K562 (cell line): ENCODE results near the gene PDPK1. TPM values are rescaled to one million over a fixed set of nuclear protein-coding genes. Genes with fewer than 3 reads are reported as not detected.

Experiments
- AFF1 ChIP-seq, 2 experiments: fragments of 450-650 bp; IDR thresholded peaks; 2 replicates each; pipeline ENCODE4 v1.6.1; 2018; ENCODE audit warnings: mild to moderate bottlenecking in 2 of 2, low read depth in 1 of 2; ENCODE audit not compliant: partially characterized antibody in 2 of 2
- ARID4B ChIP-seq: sonication (generic); formaldehyde crosslinking; IDR thresholded peaks from 2 replicates; pipeline ENCODE4 v1.8.0; 2022; ENCODE audit warnings: mild to moderate bottlenecking, missing genetic modification reagents
- E2F1 ChIP-seq: sonication (generic); formaldehyde crosslinking; IDR thresholded peaks from 2 replicates; pipeline ENCODE4 v1.8.1; 2023; ENCODE audit warnings: mild to moderate bottlenecking, missing genetic modification reagents, moderate library complexity
- ELF4 ChIP-seq: fragments of 450-650 bp; formaldehyde crosslinking; IDR thresholded peaks from 2 replicates; pipeline ENCODE4 v1.4.0; 2022; ENCODE audit warnings: missing genetic modification characterization
- ETV6 ChIP-seq, 3 experiments: fragments of 150-350 bp in 1 of 3; sonication (generic) in 1 of 3; formaldehyde crosslinking in 1 of 3; IDR thresholded peaks; 2 replicates each; pipeline versions ENCODE4 v1.6.1 to v1.8.0; 2014 to 2022; ENCODE audit warnings: borderline replicate concordance in 2 of 3, low read depth in 2 of 3, antibody characterized with exemption in 1 of 3, low read length in 1 of 3, mild to moderate bottlenecking in 1 of 3, missing genetic modification reagents in 1 of 3
- FOXJ3 ChIP-seq: sonication (generic); formaldehyde crosslinking; IDR thresholded peaks from 2 replicates; pipeline ENCODE4 v1.4.0; 2020; ENCODE audit warnings: mild to moderate bottlenecking, missing genetic modification reagents
- GABPB1 ChIP-seq: sonication (generic); formaldehyde crosslinking; IDR thresholded peaks from 2 replicates; pipeline ENCODE4 v1.8.0; 2022; ENCODE audit warnings: mild to moderate bottlenecking, missing genetic modification reagents
- HNRNPK ChIP-seq: fragments of 200-400 bp; formaldehyde crosslinking; IDR thresholded peaks from one replicate; pipeline ENCODE4 v1.6.1; 2018; ENCODE audit warnings: mild to moderate bottlenecking, low read depth, low read length; ENCODE audit not compliant: poor library complexity, severe bottlenecking
- JUN ChIP-seq, 2 experiments: sonication (generic) in 1 of 2; formaldehyde crosslinking in 1 of 2; IDR thresholded peaks; 2 replicates each; pipeline versions ENCODE4 v1.6.1 to v1.8.0; 2012 to 2022; ENCODE audit warnings: borderline replicate concordance in 2 of 2, mild to moderate bottlenecking in 2 of 2, improper control_type of control experiment in 1 of 2, low read depth in 1 of 2, low read length in 1 of 2, missing genetic modification reagents in 1 of 2
- KAT7 ChIP-seq: sonication (generic); formaldehyde crosslinking; IDR thresholded peaks from 2 replicates; pipeline ENCODE4 v1.8.0; 2022; ENCODE audit warnings: missing genetic modification reagents, mild to moderate bottlenecking, borderline replicate concordance
- KDM5B ChIP-seq: fragments of 200-600 bp; sonication (generic); IDR thresholded peaks from 2 replicates; pipeline ENCODE4 v1.6.1; 2012; ENCODE audit warnings: low read depth, mild to moderate bottlenecking, moderate library complexity, low read length, control low read depth, inconsistent platforms; ENCODE audit not compliant: insufficient replicate concordance
- MIER1 ChIP-seq: fragments of 450-650 bp; IDR thresholded peaks from 2 replicates; pipeline ENCODE4 v1.6.1; 2016; ENCODE audit warnings: antibody characterized with exemption, mild to moderate bottlenecking, low read depth
- NR1H2 ChIP-seq: sonication (generic); formaldehyde crosslinking; IDR thresholded peaks from 2 replicates; pipeline ENCODE4 v1.4.0; 2020; ENCODE audit warnings: mild to moderate bottlenecking, missing genetic modification reagents
- RUNX1 ChIP-seq: sonication (generic); IDR thresholded peaks from 2 replicates; pipeline ENCODE4 v1.6.1; 2016; ENCODE audit warnings: antibody characterized with exemption, low read depth
- ZNF282 ChIP-seq: sonication (generic); formaldehyde crosslinking; IDR thresholded peaks from 2 replicates; pipeline ENCODE4 v1.8.1; 2023; ENCODE audit warnings: missing genetic modification reagents
- ZSCAN32 ChIP-seq: fragments of 450-650 bp; formaldehyde crosslinking; IDR thresholded peaks from 2 replicates; pipeline ENCODE4 v1.4.0; 2020; ENCODE audit warnings: mild to moderate bottlenecking, moderate library complexity
- polyA plus RNA-seq, 8 experiments: library from polyadenylated mRNA; depleted of rRNA in 4 of 8; stranded (reverse) in 5 of 8; unstranded in 3 of 8; fragments of >200 nt; fragmentation: Nextera tagmentation in 2 of 8; fragmentation: Illumina TruSeq in 1 of 8; extraction: Ambion mirVana in 2 of 8; extraction: Trizol in 1 of 8; gene quantifications; 2 replicates each; pipeline versions ENCODE4 v1.2.1 to v1.2.3, GENCODE V29; 2011 to 2014; ENCODE audit warnings: inconsistent platforms in 1 of 8, missing spikeins in 1 of 8
- total RNA-seq, 7 experiments: library from RNA; depleted of rRNA in 6 of 7; stranded (reverse); fragments of >200 nt in 6 of 7; fragmentation: Illumina TruSeq in 2 of 7; extraction: Trizol in 2 of 7; gene quantifications; 2 replicates each; pipeline versions ENCODE4 v1.2.1 to v1.2.3, GENCODE V29; 2011 to 2021; ENCODE audit warnings: low replicate concordance in 1 of 7

The PDPK1 gene
- total and polyA plus RNA-seq, 9 of the 15 experiments (the other 6 are each of a cell fraction or from before 2014, with no cell fraction given): 4.0 to 37.2 (median 18.7) TPM

- no peak; a peak in 1 of 4 replicates for TF ChIP-seq ETV6 (IDR thresholded peaks at IDR 0.05; ENCODE audit: borderline replicate concordance in 1 of 2, low read depth in 2 of 2, low read length in 1 of 2)
- TF ChIP-seq ETV6 (CRISPR knock-in tag; IDR thresholded peaks at IDR 0.05; ENCODE audit: borderline replicate concordance): no peak
- no peak for TF ChIP-seq ZSCAN32 (CRISPR knock-in tag)
- TF ChIP-seq KDM5B: peak; percentile 26
- TF ChIP-seq MIER1: no peak
- 0 out of 2 replicates have a peak, but pooled peaks have one; percentile 34 for TF ChIP-seq ZNF282 (CRISPR knock-in tag)
- TF ChIP-seq NR1H2: no peak
- TF ChIP-seq ELF4: no peak
- peak; percentile 28; the same call in 1 of the 2 replicates for TF ChIP-seq KAT7
- TF ChIP-seq AFF1 (IDR thresholded peaks at IDR 0.05; ENCODE audit: low read depth in 1 of 2, partially characterized antibody in 2 of 2): no peak
- TF ChIP-seq RUNX1: peak; percentile 58; the same call in 1 of the 2 replicates
- peak; percentile 47 for TF ChIP-seq HNRNPK
- 0 out of 2 replicates have a peak, but pooled peaks have one; percentile 38 for TF ChIP-seq GABPB1 (CRISPR knock-in tag)
- no peak for TF ChIP-seq FOXJ3 (CRISPR knock-in tag)
- peak; percentile 71; the same call in 1 of the 2 replicates for TF ChIP-seq ARID4B (CRISPR knock-in tag)
- peak; percentile 71; the same call in 1 of the 2 replicates for TF ChIP-seq E2F1 (CRISPR knock-in tag)
- TF ChIP-seq JUN (IDR thresholded peaks at IDR 0.05; ENCODE audit: borderline replicate concordance, low read depth, low read length): peak; percentile 62; the same call in 1 of the 2 replicates
- no peak for TF ChIP-seq JUN (CRISPR knock-in tag; IDR thresholded peaks at IDR 0.05; ENCODE audit: borderline replicate concordance)
Measured at GRCh38 chr16:2520097-2520783, 17.6 kb upstream of the PDPK1 start, which contains the start of gene AMDHD2 (continued).
